Stimulated activated CD4-positive, alpha-beta T cell treated with anti-CD3 and anti-CD28 coated beads, TNF-alpha, amount 100 ng/mL, for 4 hours (primary cell): ENCODE results near the gene STOML1.
"Not testable (repeated sequence)": the region's sequence is repeated elsewhere in the genome, so short reads cannot be mapped to it uniquely, and the experiment has no call there.

Source experiments
- DNase-seq, 3 experiments: peaks; one replicate each; pipeline ENCODE4 v3.0.0-alpha.2; 2020; ENCODE audit warnings: low read depth in 3 of 3

STOML1 gene

DNA sequence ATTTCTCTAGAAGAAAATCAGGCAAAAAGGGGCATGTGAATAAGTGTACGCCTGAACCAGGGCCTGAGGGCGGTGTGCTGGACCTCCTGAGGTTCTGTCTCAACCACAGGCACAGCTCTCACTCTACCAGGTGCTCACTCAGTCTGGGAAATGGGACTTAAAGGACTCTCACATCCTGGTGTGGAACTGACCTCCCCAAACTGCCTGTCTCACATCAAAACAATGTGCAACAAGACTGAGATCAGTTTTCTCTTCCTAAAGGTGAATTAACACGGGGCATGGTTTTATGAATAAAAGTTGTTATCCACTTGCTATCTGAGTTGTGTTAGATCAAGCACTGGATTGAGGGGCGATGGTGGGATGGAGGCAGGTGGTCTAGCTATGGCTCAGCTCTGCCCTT, 4.8 kb downstream of the STOML1 start:
- DNase-seq, result no peak

DNA sequence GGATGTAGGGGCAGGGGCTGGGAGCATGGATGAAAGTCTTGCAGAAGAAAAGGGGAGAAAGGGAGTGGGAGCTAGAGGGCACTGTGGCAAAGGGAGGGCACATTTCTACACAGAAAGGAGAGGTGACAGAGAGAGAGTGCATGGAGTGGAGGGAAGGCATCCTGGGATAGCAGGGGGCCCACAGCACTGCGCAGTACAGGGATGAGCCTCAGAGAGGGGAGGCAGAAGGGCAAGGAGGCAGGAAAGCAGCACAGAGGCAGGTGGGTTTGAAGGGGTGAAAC, 5.4 kb downstream of the STOML1 start:
- DNase-seq, result no peak

DNA sequence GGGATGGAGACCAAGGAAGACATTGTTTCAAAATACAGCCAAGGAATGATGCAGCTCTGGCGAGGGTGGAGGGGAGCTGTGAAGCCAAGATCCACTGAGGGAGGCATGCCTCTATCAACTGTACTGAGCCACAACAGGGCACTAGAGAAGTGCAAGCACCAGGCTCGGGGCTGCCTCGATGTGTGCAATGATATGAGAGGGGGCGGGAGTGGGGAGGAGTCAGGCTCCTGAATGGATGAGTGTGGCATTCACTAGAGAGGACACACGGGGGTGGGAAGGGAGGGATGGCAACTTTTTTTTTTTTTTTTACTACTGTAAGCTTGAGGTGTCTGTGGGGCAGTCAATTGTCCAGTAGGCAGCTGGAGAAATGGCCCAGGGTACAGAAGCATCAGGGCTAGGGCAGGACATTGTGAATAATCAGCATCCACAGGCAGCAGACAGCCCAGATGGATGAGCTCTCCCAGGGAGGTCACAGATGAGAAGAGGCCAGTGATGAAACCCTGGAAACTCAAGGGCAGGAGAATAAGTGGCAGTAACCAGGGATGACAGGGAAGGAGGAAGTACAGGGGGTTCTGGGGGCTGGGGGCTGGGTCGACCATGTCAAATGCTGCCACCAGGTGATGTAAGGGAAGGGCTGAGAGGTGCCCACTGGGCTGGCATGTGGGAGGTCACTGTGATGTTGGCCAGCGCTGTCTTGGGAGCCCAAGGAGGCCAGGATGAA, 5.9 kb downstream of the STOML1 start:
- DNase-seq, result no peak

DNA sequence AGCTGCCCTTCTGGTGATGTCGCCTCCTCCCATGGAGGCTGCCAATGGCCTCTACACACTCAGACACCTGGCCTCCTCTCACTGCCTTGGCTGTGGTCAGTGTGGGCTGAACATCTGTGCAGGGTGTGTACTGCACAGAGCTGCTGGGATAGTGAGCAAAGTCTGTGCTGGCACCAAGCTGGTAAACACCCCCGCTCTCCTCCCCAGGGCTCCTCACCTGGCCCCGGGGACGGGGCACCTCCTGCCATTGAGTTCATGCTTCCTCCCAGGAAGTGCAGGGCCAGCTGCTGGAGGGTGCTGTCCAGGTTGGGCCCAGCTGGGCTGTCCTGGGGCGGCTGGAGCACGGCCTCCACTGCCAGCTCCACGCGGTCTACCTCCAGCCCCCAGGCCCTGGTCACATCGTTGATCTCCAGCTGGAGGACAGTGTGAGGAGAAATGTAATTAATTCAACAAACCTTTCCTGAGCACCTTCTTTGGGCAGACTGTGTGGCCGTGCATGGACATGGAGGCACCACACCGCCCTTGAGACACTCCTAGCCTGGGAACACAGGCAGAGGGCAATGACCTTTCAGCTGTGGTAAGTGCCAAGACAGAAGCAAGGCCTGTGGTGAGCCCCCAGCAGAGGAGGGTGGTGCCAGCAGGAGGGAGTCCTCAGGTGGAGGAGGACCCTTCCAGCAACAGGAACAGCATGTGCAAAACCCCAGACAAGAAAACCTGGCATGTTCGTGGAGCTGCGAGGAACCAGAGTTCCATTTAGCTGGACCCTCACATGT, 6.8 kb downstream of the STOML1 start:
- DNase-seq, result no peak

DNA sequence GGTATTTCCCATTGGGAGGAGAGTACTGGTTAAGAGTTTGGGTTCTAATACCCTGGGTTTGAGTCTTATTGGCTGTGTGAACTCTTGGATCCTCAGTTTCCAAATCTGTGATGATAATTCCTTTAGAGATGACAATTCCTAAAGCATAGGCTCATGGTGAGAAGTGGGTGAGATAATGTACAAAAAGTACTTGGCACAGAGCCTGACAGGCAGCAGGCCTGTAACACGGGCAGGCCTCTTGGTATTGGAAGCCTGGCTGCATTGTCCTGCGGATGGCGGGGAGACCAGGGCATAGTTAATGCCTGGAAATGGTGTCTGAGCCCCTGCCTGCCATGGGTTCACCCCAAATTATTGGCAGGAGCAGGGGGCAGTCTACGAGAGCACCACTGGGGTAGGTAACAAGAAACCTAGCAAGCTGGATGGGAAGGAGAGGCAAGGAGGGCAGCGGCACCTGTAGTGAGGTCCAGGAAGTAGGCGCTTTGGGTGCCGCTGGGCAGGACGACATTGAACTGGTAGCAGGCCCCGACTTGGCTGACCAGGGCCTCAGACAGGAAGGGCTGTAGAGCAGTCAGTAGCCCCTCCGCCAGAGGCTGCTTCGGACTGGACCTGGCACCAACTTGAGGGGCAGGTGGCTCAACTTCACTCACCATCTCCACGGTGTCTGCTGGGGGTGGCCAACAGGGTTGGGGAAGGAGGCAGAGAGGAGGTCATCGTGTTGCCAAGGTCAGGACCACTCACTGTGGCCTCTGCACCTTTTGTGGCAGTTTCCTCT, 7.7 kb downstream of the STOML1 start:
- no peak for DNase-seq

DNA sequence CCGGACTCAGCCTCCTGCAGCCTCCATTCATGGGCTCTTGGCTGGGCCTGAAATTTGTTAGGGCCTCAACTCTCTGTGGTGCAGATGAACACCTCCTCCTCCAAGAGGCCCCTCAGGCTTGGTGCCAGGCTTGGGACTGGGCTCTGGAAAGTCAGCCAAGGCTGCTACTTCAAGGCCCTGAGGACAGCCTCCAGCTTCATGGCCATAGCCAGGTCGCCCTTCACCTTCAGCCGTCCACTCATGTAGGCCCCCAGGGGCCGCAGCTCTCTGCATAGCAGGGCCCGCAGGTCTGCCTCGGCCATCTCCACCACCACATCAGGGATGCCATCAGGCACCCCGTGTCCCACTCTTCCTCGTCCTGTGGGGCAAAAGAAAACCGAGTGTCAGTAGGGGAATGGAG, 8.3 kb downstream of the STOML1 start:
- no peak for DNase-seq

DNA sequence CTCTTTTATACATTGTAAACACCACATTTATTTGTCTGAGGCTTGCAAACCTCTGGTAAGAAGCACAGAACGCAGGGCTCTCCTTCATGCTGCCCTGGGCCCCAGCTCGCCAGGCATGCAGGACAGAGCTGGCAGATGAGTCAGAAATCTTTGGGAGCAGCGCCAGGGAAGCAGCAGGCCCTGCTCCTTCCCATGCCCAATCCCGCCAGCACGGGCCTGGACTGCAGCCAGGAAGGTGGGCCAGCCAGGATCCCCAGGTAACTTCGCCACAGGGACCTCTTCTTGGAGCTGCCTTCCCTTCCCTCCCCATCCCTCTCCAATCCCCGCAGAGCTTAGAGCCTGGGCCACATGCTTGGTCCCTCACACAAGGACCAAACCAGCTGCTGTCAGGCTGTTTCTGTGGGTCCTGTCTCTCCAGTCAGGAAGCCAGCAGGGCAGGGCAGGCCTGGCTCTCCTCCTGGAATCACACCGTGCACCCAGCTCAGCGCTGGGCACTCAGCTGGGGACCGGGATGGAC, 8.8 kb downstream of the STOML1 start:
- DNase-seq, result no peak

DNA sequence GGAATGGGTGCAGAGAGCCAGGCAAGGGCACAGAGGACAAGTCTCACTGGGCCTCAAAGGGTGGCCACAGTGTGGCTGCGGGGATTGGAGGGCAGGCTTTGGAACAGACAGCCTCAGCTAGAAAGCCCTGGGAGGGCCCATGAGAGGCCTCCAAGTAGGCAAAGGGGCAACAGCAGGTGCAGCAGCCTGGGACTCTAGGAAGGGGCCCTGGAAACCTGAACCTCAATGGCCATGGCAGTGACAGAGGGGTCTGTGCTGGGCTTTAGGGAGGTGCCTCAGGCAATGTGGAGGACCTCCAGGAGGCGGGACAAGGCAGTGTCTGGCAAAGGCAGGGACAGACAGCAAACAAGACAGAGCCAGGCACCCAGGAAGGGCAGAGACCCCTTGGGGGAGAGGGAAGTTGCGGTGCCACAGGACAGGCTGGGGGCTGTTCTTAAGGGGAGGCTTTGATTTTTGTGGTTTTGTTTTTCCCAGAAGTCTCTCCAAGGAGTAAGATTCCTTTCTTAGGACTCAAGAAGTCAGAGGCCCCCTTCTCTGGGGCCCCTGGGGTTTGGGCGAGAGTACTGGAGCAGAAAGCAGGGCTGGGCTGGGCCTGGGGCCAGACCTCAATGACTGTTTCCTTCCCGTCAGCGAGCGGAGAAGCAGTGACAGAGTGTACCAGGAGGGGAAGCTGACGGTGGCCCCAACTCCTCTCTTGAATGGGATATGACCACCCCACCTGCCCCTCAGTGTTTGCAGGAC, 9.7 kb downstream of the STOML1 start:
- DNase-seq, result no peak

DNA sequence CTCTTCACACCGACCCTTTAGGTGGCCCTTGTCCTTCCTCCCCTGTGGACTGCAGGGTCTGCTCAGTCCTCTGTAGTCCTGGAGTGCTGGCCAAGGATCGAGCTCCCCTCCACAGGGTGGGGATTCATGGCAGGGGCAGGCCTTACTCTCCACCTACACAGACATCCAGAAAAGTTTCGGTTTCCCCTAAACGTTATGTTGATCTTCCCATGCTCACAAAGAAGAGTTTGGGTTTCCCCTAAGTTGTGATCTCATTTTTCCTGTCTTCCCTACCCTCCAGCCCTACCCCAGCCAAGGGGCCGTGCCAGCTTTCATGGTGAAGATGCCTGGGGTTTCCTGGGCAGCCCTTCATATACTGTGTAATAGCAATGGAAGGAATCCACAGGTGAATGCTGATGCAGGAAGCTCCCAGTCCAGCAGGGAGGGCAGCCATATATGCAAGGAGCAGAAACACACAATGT, 10.3 kb downstream of the STOML1 start:
- no peak for DNase-seq

DNA sequence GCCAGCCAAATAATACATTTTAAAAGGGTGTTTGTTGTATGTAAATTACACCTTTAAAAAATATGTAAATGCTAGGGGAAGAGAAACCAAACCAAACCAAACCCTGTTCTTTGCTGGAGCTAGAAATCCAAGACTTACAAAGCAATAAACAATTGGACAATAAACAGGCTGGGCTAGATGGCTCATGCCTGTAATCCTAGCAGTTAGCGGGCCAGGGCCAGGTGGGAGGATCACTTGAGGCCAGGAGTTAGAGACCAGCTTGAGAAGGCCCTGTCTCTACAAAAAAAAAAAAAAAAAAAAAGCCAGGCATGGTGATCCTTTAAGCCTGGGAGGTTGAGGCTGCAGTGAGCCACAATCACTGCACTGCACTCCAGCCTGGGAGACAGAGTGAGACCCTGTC, 12.5 kb downstream of the STOML1 start:
- DNase-seq, result no peak

DNA sequence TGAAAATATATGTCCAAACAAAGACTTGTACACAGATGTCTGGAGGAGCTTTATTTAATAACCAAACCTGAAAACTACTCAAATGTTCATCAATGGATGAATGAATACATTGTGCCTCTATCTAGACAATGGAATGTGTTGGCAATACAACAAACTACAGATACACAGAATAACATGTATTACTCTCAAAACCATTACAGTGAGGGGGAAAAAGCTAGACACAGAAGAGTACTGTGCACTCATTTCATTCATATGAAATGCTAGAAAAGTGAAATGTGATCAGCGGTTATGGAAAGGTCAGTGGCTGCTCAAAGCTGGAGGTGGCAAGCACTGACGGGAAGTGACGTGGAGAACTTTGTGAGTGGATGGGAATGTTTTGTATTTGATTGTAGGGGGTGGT, 13.2 kb downstream of the STOML1 start:
- DNase-seq, result no peak

DNA sequence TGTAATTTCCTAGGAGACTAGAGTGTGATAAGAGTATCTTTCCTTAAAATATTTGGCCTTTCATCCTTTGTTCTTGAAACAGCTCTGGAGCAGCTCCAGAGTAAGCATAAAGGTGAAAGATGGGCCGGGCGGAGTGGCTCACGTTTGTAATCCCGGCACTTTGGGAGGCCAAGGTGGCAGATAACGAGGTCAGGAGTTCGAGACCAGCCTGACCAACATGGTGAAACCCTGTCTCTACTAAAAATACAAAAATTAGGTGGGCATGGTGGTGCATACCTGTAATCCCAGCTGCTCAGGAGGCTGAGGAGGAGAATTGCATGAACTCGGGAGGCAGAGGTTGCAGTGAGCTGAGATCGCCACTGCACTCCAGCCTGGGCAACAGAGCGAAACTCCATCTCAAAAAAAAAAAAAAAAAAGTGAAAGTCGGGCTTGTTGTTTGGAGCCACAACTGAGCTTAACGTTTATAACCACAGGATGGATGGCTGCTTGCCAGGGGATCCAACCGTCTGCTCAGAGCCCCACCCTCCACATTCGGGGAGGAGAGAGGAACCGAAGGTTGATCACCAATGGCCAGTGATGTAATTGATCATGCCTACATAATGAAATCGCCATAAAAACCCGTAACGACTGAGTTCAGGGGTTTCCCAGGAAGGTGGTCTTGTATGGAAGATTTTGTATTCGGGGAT, 16.5 kb downstream of the STOML1 start:
- DNase-seq, result not testable (repeated sequence)

DNA sequence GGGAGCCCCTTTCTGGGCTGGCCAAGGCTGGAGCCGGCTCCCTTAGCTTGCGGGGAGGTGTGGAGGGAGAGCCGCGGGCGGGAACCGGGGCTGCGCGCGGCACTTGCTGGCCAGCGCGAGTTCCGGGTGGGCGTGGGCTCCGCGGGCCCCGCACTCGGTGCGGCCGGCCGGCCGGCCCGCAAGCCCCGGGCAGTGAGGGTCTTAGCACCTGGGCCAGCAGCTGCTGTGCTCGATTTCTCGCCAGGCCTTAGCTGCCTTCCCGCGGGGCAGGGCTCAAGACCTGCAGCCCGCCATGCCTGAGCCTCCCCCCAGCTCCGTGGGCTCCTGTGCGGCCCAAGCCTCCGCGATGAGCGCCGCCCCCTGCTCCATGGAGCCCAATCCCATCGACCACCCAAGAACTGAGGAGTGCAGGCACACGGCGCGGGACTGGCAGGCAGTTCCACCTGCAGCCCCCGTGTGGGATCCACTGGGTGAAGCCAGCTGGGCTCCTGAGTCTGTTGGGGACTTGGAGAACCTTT, 18.4 kb downstream of the STOML1 start:
- DNase-seq, result not testable (repeated sequence)

DNA sequence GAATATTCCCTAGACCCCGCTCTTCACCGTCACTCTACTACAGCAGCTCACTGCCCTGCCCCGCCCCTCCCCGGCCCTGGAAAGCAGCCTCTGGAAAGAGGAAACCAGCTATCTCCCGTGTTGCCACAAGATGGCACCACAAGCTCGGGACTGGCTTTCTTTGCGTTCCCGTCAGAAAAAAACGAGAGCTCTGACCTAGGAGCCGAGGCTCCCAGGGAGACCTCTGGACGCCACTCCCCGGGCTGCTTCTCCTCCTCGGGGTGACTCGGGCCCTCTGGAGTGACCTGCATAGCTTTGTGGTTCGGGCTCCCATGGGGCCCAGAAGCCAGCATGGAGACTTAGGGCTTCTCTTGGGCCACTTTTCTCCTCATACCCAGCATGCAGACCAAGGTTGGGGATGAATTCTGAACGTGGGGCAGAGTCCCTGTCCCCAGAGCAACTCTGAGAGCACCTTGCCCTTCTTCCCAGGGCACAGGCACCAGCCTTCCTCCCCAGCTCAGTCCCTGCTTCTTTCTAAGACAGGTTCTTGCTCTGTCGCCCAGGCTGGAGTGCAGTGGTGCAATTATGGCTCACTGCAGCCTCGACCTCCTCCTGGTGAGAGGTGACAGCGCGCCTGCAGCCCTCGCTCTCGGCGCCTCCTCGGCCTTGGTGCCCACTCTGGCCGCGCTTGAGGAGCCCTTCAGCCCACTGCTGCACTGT, 19.0 kb downstream of the STOML1 start:
- DNase-seq, result peak; percentile 50 to 65 (median 61)

DNA sequence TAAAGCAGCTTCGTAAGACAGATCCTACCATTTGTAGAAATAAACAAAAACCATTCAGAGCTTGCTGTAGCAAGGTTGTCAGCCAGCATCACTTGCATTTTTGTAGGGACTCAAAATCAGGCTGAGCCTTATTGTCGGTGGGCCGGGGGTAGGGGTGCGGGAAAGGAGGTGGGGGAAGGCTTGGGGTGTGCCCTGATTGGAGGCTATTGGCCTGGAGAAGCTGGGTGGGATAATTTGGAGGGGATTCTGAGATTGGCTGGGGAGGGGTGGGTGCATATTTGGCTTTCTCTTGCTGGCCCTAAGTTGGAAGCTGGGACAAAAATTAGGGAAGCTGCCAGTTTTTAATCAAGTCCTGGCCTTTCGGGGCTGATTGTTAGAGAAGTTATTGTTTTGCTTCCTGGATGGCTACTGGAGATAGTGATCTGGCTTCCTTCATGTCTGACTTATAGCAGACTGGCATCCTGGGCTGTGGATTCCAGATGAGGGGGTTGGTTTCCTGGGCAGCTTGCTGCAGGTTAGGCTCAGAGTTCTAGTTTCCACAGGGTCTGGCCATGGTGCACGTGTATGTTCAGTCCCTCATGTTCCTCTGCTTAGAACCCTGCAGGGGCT, 22.8 kb downstream of the STOML1 start:
- DNase-seq, result no peak

DNA sequence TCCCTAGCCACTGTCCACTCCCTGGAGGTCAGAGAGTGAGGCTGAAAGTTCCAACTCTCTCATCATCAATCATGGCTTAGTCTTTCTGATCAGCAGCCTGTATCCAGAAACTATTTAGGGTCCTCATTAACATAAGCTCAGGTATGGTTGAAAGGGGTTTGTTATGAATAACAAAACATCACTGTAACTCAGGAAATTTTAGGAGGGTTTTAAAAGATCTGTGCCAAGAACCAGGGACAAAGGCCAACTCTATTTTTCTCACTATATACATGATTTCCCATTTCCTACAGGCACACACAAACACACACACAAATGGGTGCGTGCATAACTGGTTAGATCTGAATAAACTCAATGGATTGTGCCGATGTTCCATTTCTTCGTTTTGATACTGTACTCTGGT, 23.6 kb downstream of the STOML1 start:
- DNase-seq, result no peak

DNA sequence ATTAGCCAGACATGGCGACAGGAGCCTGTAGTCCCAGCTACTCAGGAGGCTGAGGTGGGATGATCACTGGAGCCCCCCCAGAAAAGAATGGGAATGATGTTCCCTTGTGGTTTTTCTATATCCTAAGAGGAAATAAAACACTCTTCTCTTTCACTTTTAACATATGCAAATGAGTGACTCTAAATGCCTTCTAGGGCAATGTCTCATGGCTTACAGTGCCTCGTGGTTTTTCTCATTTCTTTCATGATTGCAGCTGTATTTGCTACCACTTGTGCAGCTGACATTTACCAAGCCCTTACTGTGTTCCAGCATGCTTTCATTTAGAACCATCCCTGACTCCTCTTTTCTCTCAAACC, 26.4 kb downstream of the STOML1 start:
- DNase-seq, result no peak

DNA sequence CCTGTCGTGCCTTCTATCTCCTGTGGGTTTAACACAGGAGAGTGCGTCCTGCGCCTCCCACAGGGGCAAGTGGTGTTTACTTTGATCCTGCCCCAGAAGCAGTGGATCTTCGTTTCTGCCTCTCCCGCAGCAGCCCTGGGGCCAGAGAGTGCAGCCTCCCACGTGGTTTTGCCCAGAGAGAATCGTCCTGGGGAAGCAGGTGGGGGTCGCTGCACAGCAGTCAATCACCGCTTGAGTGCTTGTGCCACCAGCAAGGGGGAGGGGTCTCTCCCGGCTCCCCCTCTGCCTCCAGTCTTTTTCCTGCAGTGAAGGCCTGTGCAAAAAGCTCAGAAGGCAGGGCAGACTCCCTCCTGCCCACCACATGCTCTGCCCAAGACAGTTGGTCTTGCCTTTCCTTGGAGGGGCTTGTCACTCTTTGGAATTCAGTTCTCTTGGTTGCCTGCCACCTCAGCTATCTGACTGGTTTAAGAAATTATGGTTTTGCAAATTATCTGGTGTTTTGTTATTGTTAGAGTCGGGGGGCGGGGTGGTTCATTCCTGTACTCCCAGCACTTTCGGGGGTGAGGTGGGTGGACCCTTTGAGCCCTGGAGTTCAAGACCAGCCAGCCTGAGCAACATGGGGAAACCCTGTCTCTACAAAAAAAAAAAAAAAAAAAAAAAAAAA, 26.9 kb downstream of the STOML1 start:
- DNase-seq, result no peak

DNA sequence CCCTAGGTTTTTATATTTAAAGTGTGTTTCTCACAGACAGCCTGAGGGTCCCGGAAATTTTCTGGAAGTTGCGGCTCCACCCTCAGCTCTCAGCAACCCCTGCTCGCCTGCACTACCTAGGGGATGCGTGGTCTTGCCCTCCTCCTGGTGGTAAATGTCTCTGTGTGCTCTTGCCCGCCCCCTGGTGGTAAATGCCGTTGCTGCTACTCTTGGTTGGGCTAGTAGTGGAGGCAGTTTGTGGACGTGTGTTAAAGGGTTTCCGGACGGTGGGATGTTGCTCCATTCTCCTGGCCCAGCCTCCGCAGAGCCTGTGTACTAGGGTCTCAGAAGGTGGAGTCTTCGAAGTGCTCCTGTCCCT, 27.4 kb downstream of the STOML1 start:
- DNase-seq, result peak; percentile 70 to 76 (median 70)

DNA sequence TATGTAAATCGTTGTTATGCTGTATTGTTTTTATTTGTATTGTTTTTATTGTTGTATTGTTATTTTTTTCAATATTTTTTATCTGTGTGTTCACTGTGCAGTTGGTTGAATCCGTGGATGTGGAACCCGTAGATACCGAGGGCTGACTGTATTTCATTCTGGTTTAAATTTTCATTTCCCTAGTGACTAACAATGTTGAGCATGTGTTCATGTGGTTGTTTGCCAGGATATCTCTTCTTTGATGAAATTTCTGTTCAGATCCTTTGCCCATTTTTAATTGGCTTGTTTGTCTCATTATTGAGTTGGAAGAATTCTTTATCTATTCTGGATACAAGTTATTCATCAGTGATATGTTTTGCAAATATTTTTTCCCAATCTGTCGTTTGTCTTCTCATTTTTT, 29.7 kb downstream of the STOML1 start:
- no peak for DNase-seq
